GM23338 (cell line): Measurements from ENCODE around the gene SDHB. TPM values are rescaled to one million over a fixed set of nuclear protein-coding genes. Genes with fewer than 3 reads are reported as not detected.

Experiments used
- ATAC-seq: fragments of 200-7000 bp; cut with Tn5 transposase; 3 replicates; pipeline ENCODE4 v1.9.1; 2020
- DNase-seq: peaks from one replicate; pipeline ENCODE4 v3.0.0-alpha.2; 2015; ENCODE audit warnings: low spot score
- H2AFZ ChIP-seq: fragments of 200-600 bp; sonication (generic); 2 replicates; pipeline ENCODE4 v1.8.0; 2016; ENCODE audit warnings: antibody characterized with exemption, mild to moderate bottlenecking, moderate library complexity
- H3F3A ChIP-seq: fragments of 200-600 bp; sonication (generic); replicated peaks from 2 replicates; pipeline ENCODE4 v1.8.0; 2017; ENCODE audit warnings: antibody characterized with exemption, mixed run types, low read depth
- H3K27ac ChIP-seq: fragments of 200-600 bp; sonication (generic); 2 replicates; pipeline ENCODE4 v1.6.1; 2016; ENCODE audit warnings: low read depth
- H3K27me3 ChIP-seq: fragments of 200-600 bp; sonication (generic); 2 replicates; pipeline ENCODE4 v1.8.0; 2016; ENCODE audit warnings: mild to moderate bottlenecking, mixed run types, moderate library complexity; ENCODE audit not compliant: insufficient read depth
- H3K36me3 ChIP-seq: fragments of 200-600 bp; sonication (generic); 2 replicates; pipeline ENCODE4 v1.8.0; 2016; ENCODE audit warnings: mild to moderate bottlenecking; ENCODE audit not compliant: insufficient read depth
- H3K4me1 ChIP-seq: fragments of 200-600 bp; sonication (generic); 2 replicates; pipeline ENCODE4 v1.8.0; 2016; ENCODE audit warnings: mild to moderate bottlenecking, moderate library complexity; ENCODE audit not compliant: insufficient read depth
- H3K4me2 ChIP-seq: fragments of 200-600 bp; sonication (generic); 2 replicates; pipeline ENCODE4 v1.7.1; 2017; ENCODE audit warnings: mixed run types
- H3K4me3 ChIP-seq: fragments of 200-600 bp; sonication (generic); 2 replicates; pipeline ENCODE4 v1.6.1; 2016; ENCODE audit warnings: mixed run types
- H3K79me2 ChIP-seq: fragments of 200-600 bp; sonication (generic); replicated peaks from 2 replicates; pipeline ENCODE4 v1.8.0; 2017; ENCODE audit warnings: mild to moderate bottlenecking; ENCODE audit not compliant: insufficient read depth
- H3K9me2 ChIP-seq: fragments of 200-600 bp; sonication (generic); 2 replicates; pipeline ENCODE4 v1.8.0; 2017; ENCODE audit not compliant: insufficient read depth
- H4K20me1 ChIP-seq: fragments of 200-600 bp; sonication (generic); replicated peaks from 2 replicates; pipeline ENCODE4 v1.8.0; 2017; ENCODE audit warnings: mild to moderate bottlenecking; ENCODE audit not compliant: insufficient read depth
- H3K27ac Mint-ChIP-seq: 2 replicates; pipeline ENCODE4 v1.8.0; 2020; ENCODE audit warnings: inconsistent platforms, mild to moderate bottlenecking, moderate library complexity, mixed read lengths
- H3K27me3 Mint-ChIP-seq: 3 replicates; pipeline ENCODE4 v1.8.0; 2022; ENCODE audit warnings: low read depth, mild to moderate bottlenecking, moderate library complexity, mixed read lengths, inconsistent platforms; ENCODE audit not compliant: insufficient read depth, poor library complexity
- H3K36me3 Mint-ChIP-seq: 3 replicates; pipeline ENCODE4 v1.8.0; 2021; ENCODE audit warnings: low read depth, mild to moderate bottlenecking, inconsistent platforms, moderate library complexity, mixed read lengths
- H3K4me1 Mint-ChIP-seq: 3 replicates; pipeline ENCODE4 v1.8.0; 2020; ENCODE audit warnings: mild to moderate bottlenecking, inconsistent platforms, mixed read lengths
- H3K4me3 Mint-ChIP-seq: 3 replicates; pipeline ENCODE4 v1.8.0; 2021; ENCODE audit warnings: moderate library complexity, mild to moderate bottlenecking, inconsistent platforms, mixed read lengths
- H3K9me3 Mint-ChIP-seq: 3 replicates; pipeline ENCODE4 v1.8.0; 2020; ENCODE audit warnings: moderate library complexity, mild to moderate bottlenecking, inconsistent platforms, mixed read lengths
- CREB1 ChIP-seq: fragments of 250-450 bp; sonication (Bioruptor Pico); IDR thresholded peaks from 2 replicates; pipeline ENCODE4 v1.5.0; 2020; ENCODE audit warnings: low read depth, mild to moderate bottlenecking, moderate library complexity
- CTCF ChIP-seq, 2 experiments: fragments of 200-600 bp in 1 of 2; sonication (generic) in 1 of 2; conservative IDR thresholded peaks; 2 replicates each; pipeline versions ENCODE4 v1.5.1 to v1.6.1; 2016 to 2017; ENCODE audit warnings: antibody characterized with exemption in 2 of 2, low read depth in 2 of 2, mild to moderate bottlenecking in 2 of 2, moderate library complexity in 1 of 2
- ETS1 ChIP-seq: IDR thresholded peaks from 2 replicates; pipeline ENCODE4 v1.6.1; 2016; ENCODE audit warnings: antibody characterized with exemption
- EZH2 ChIP-seq: fragments of 200-600 bp; sonication (generic); IDR thresholded peaks from one replicate; pipeline ENCODE4 v1.8.0; 2017; ENCODE audit warnings: antibody characterized with exemption, mild to moderate bottlenecking, low read depth; ENCODE audit not compliant: unreplicated experiment
- EZH2phosphoT487 ChIP-seq: fragments of 200-600 bp; sonication (generic); IDR thresholded peaks from one replicate; pipeline ENCODE4 v1.8.1; 2018; ENCODE audit warnings: antibody characterized with exemption; ENCODE audit not compliant: unreplicated experiment
- JUNB ChIP-seq: IDR thresholded peaks from one replicate; pipeline ENCODE4 v1.6.1; 2016; ENCODE audit warnings: antibody characterized with exemption; ENCODE audit not compliant: unreplicated experiment
- NANOG ChIP-seq: IDR thresholded peaks from 2 replicates; pipeline ENCODE4 v1.6.1; 2016; ENCODE audit warnings: antibody characterized with exemption, borderline replicate concordance
- POLR2AphosphoS5 ChIP-seq: IDR thresholded peaks from 2 replicates; pipeline ENCODE4 v1.6.1; 2016; ENCODE audit warnings: antibody characterized with exemption, low read depth
- REST ChIP-seq: IDR thresholded peaks from one replicate; pipeline ENCODE4 v1.6.1; 2018; ENCODE audit warnings: antibody characterized with exemption; ENCODE audit not compliant: unreplicated experiment
- STAT1 ChIP-seq: IDR thresholded peaks from one replicate; pipeline ENCODE4 v1.6.1; 2016; ENCODE audit warnings: antibody characterized with exemption; ENCODE audit not compliant: unreplicated experiment
- ZNF114 ChIP-seq: fragments of 250-450 bp; sonication (Bioruptor Pico); IDR thresholded peaks from 2 replicates; pipeline ENCODE4 v1.5.0; 2020; ENCODE audit warnings: mild to moderate bottlenecking, moderate library complexity
- ZNF331 ChIP-seq: fragments of 250-450 bp; sonication (Bioruptor Pico); IDR thresholded peaks from 2 replicates; pipeline ENCODE4 v1.5.0; 2020; ENCODE audit warnings: low read depth, mild to moderate bottlenecking, moderate library complexity
- ZNF462 ChIP-seq: fragments of 250-450 bp; sonication (Bioruptor Pico); IDR thresholded peaks from 2 replicates; pipeline ENCODE4 v1.5.0; 2020; ENCODE audit warnings: mild to moderate bottlenecking, moderate library complexity
- polyA plus RNA-seq: library from polyadenylated mRNA; unstranded; fragments of >200 nt; fragmentation: Nextera tagmentation; extraction: Ambion mirVana; gene quantifications from 2 replicates; pipeline ENCODE4 v1.2.1, GENCODE V29; 2016
- total RNA-seq: library from RNA; depleted of rRNA; stranded (reverse); fragments of >200 nt; shearing (Covaris generic); gene quantifications from 2 replicates; pipeline ENCODE4 v1.2.3, GENCODE V29; 2014

The SDHB gene
- total and polyA plus RNA-seq, 2 experiments from 2014 or later: 72.8 to 112 TPM

- ATAC-seq: no peak
- peaks cover 5% of the 10 kb centered on the region; the same call in 1 of the 2 replicates for H4K20me1 ChIP-seq
- H3K27ac Mint-ChIP-seq: peak overlapping the region; percentile 27; the same call in 1 of the 2 replicates
Observed at GRCh38 chr1:16975211-16975610, 78.6 kb downstream of the SDHB start.

More at GRCh38 chr1:16975211-16975610, 78.6 kb downstream of the SDHB start:
- TF ChIP-seq ZNF114 (CRISPR knock-in tag): no peak
- no peak for TF ChIP-seq REST
- TF ChIP-seq ZNF331 (CRISPR knock-in tag): no peak
- no peak for TF ChIP-seq EZH2phosphoT487
- no peak for TF ChIP-seq CTCF (conservative IDR thresholded peaks at IDR 0.05; ENCODE audit: low read depth in 2 of 2)
- TF ChIP-seq POLR2AphosphoS5: no peak
- TF ChIP-seq CREB1 (CRISPR knock-in tag): no peak
- no peak for TF ChIP-seq ZNF462 (CRISPR knock-in tag)
- TF ChIP-seq JUNB: no peak
- no peak for TF ChIP-seq ETS1
- no peak for TF ChIP-seq EZH2
- no peak for TF ChIP-seq NANOG
- TF ChIP-seq STAT1: no peak
- no peaks in the 10 kb centered on the region for H3K27me3 ChIP-seq
- no peak overlapping the region for H3K4me2 ChIP-seq
- H3K4me1 ChIP-seq: peaks cover 14% of the 10 kb centered on the region
- peaks cover 45% of the 10 kb centered on the region for H3K36me3 Mint-ChIP-seq
- 0 out of 2 replicates have a peak, but pooled peaks cover 15% of the 10 kb centered on the region for H3F3A ChIP-seq
- H3K4me3 Mint-ChIP-seq: no peak overlapping the region
- peaks cover 16% of the 10 kb centered on the region for H3K27me3 Mint-ChIP-seq
- H3K4me1 Mint-ChIP-seq: peaks cover 42% of the 10 kb centered on the region
- H3K27ac ChIP-seq: no peak overlapping the region
- peaks cover 27% of the 10 kb centered on the region for H3K79me2 ChIP-seq
- no peak overlapping the region for H3K4me3 ChIP-seq
- no peak overlapping the region for H2AFZ ChIP-seq
- no peaks in the 10 kb centered on the region for H3K9me2 ChIP-seq
- H3K36me3 ChIP-seq: no peaks in the 10 kb centered on the region; the same call in 1 of the 2 replicates
- no peaks in the 10 kb centered on the region for H3K9me3 Mint-ChIP-seq
- no peak for DNase-seq
